CMK (cell line): Measurements from ENCODE around the gene EHBP1L1.

ENCODE experiments used
- DNase-seq: peaks from one replicate; pipeline ENCODE4 v3.0.0-alpha.2; 2010; ENCODE audit warnings: low read depth

EHBP1L1 gene

GRCh38 chr11:65595131-65595530 lies 19.3 kb downstream of the EHBP1L1 start:
- DNase-seq: no peak

GRCh38 chr11:65595543-65596281 lies 19.9 kb downstream of the EHBP1L1 start, which contains the start of gene KCNK7:
KCNK7 (minus strand) TSS chr11:65595800; CDS start chr11:65595772, 28 bp downstream.
- no peak for DNase-seq

DNA sequence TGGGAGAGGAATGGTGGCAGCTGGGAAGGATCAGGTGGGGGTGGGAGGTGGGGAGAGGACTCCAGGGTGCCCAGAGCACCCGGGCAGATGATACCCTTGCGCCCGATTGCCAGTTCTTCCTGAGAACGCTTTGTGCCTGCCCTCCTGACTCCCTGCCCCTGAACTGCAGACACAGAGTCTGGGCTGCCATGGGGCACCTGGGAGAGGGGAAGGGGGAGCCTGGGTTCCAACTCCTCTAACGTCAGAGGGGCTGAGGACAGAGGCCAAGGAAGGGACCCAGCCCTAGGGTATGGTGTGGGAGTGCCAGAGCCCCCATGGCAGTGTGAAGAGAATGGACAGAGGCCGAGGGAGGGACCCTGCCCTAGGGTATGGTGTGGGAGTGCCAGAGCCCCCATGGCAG lies 20.7 kb downstream of the EHBP1L1 start:
- DNase-seq: no peak

DNA sequence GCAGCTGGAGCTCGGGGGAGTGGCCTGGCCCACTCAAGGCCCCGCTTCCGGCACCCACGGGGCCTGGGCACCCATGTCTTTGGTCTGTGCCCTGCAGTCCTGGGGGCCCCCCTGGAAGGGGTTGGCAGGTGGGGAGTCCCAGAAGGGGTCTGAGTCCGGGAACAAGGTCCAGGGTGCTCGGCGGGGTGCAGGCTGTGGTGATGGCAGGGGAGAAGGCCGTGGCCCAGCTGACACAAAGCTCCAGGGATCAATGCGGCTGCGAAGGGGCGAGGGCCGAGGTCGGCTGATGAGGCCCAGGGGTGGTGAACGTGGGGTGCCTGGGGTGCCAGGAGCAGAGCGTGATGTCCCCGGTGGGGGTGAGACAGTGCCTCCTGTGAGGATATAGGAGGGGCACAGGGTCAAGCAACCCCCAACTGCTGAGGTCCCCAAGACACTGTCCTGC lies 22.4 kb downstream of the EHBP1L1 start:
- DNase-seq: no peak

- no peak for DNase-seq
Measured at GRCh38 chr11:65599216-65599954, 23.5 kb downstream of the EHBP1L1 start.

DNA sequence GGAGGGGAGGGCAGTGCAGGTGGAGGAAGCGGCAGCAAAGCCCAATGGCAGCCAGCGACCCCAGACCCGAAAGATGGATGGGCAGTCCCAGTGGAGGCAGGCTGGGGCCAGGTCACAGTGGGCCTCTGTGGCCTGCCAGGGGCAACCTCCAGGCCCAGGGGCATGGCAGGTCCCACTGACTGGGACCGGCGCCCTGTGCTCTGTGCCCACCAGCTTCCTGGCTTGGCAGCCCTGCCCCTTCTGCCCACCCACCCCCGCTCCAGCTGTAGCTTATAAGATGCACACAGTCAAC lies 24.0 kb downstream of the EHBP1L1 start:
- no peak for DNase-seq

DNA sequence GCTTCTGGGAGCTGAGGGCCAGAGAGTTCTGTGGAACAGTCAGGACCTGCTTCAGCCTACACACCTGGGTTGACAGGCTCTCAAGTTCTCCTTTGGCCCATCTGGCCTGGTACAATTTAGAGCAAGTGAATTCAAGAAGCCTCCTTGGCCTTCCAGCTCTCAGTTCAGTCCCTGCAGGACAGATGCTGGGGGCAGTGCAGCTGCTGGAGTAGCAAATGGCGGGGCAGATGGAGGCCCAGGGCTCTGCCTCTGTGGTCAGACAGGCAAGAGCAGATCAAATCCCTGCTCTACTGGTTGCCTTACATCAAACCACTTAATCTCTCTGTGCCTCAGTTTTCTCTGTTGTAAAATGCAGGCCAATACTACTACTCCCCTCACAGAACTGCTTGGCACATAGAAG lies 28.4 kb downstream of the EHBP1L1 start:
- DNase-seq: no peak

GRCh38 chr11:65606876-65607613 lies 31.2 kb downstream of the EHBP1L1 start:
- DNase-seq: no peak

GRCh38 chr11:65607614-65608426 lies 32.0 kb downstream of the EHBP1L1 start:
- DNase-seq: no peak

DNA sequence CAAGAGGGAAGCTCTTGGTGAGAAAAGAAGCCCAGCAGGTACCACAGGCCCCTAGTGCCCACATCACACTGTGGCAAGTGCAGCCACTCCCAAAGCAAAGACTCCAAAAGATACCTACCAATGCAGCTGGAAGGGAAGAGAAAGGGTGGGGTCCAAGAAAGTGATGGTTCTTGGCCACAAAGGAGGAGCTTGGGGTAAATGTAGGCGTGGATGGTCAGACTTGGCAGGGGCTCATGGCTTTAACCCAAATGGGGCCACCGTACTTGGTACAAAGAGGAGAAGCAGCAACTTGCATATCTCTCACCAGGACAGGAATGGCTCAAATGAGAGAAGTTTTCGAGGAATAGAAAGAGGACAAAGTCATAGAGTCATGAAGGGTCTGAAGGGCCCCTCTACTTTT lies 33.4 kb downstream of the EHBP1L1 start:
- no peak for DNase-seq

- DNase-seq: no peak
Measured at GRCh38 chr11:65609665-65610064, 33.8 kb downstream of the EHBP1L1 start.

DNA sequence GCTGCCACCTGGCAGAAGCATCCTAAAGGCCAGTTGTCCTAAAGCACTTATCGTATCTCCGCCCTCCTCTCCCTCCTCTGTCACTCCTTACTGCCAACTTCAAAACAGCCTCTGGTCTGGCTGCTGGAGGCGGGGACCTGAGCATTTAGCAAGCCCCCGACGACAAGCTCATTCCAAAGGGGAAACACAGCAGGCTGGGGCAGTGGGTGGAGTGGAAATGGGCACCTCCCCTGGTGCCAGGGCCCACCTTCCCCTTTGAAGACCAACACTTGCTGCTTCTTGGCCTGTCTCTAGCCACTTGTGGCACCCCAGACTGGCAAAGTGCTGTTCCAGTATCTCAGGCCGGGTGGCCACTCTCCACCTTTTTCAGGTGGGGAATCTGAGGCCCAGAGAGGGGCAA lies 34.6 kb downstream of the EHBP1L1 start:
- no peak for DNase-seq

DNA sequence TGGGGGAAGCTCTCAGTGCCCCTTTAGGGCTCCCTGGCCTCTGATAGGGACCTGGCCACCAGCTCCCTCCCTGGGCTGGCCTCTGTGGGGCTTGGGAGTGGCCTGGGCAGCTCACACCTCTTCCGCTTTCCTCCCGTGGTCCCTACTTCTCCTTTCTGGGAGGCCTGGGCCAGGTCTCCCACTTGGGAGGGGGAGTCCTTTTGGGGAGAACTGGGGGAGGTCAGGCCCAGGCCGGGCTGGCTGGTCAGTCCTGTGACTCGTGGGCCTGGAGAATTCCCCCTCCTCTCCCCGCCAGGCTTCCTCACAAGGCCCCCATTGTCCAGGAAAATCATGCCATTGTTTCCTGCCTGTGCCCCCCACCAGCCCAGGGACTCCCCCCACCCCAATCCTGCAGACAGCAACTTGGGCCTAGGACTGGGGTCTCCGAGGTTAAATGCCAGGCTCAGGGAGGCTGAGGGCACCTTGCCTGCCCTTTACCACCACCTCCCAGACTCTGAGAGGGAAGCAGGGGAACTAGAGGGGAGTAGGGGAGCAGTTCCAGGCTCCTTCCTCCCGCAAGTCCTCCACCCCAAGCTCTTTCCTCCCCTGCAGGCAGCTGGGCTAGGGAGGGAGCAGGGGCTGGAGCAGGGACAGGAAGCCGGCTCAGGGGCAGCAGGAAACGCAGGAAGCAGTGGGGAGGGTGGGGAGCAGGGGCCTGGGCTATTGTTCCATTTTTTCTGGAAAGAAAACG lies 35.3 kb downstream of the EHBP1L1 start:
- DNase-seq: peak; percentile 79

DNA sequence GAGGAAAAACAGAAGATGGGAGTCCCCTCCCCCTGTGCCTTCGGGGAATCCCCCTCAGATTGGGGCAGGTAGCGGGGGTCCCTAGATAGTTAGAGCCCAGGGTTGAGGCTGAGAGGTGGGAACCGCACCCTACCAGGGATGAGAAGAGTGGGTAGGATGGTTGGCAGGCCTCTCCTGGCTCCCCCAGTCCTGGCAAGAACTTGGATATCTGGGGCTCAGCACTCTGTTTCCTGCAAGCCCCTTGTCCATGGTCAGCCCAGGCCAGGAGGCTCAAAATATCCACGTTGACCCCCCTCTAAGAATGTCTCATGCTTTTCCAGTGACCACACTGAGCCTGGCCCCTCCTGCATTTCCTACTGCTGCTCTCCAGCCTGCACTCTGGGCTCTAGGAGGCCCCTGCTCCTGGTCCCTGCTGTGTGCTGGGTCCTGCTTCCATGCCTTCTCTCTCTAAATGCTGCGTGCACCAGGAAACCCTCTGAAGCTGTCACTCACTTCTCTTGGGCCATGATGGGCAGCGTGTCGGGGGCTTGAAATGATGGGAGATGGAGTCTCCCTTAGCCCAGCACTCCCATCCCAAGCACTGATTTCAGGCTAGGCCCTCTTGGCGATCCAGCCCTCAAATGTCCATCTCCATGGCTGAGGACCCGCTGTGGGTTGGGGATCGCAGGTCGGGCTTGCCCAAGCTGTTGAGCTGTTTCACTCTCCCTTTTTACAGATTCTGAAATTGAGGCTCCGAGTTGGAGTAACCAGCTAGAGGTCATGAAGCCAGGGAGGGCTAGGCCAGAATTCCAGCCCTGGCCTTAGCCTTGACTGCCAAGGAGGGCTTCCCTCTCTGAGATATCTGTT lies 36.1 kb downstream of the EHBP1L1 start:
- DNase-seq: no peak

DNA sequence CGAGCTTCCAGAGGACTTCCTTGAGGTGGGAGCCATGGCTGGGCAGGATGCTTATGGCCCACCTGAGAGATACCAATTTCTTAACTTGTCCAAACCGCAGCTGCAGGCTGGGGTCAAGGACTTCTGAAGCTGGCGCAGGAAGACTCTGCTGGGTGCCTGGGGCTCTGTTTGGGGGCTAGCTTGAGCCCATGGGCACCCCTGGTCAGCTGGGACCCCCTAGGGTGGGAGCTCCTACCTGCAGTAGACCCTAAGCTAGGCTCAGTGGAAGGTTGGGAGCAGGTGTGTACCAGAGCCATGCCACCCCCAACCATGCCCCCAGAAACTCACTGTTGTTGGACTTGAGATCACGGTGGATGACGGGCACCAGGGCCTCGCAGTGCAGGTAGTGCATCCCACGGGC lies 36.8 kb downstream of the EHBP1L1 start:
- DNase-seq: no peak

- no peak for DNase-seq
Measured at GRCh38 chr11:65613091-65613928, 37.5 kb downstream of the EHBP1L1 start.

- peak; percentile 100 for DNase-seq
Measured at GRCh38 chr11:65615229-65615949, 39.5 kb downstream of the EHBP1L1 start, which contains the start of gene PCNX3. PCNX3 (plus strand) TSS chr11:65615776; CDS start chr11:65616312, 536 bp downstream.

DNA sequence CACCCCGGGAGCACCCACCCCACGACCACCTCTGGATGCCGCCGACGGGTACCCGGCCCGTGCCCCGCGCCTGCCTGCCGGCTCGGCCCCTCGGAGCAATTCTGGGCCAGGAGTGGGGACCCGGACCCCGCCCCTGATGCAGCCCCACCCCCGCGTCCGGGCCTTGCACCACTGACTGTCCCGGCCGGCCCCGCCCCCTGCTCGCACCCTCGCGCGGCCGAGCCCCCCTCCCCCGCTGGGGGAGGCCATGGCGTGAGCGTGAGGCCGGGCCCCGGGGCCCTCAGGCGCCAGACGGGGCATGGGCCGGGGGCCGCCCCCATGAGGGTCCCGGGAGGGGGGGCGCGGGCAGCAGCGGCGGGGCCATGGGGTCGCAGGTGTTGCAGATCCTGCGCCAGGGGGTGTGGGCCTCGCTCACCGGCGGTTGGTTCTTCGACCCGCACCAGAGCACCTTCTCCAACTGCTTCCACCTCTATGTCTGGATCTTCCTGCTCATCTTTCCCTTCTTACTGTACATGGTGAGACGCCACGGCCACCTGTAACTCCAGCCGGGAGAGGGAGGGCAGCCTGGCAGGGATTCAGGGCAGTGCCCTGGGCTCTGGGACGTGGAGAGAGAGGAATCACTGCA lies 40.2 kb downstream of the EHBP1L1 start:
- peak; percentile 65 for DNase-seq
